HepG2 (cell line): Measurements from ENCODE around the gene C1orf159. TPM values are rescaled to one million over a fixed set of nuclear protein-coding genes. Genes with fewer than 3 reads are reported as not detected.

Source experiments
- ATAC-seq: fragments of 200-7000 bp; cut with Tn5 transposase; 3 replicates; pipeline ENCODE4 v1.9.1; 2020; ENCODE audit warnings: mild to moderate bottlenecking, moderate library complexity
- BruUV-seq: library from RNA; stranded (reverse); fragments of 400-500 nt; replicated peaks from 2 replicates; lab custom pipeline; 2021; lab: Mats Ljungman, UMichigan
- CTCF ChIA-PET: fragments of 300-600 bp; formaldehyde crosslinking; extraction: SDS; loops from one replicate; lab custom pipeline; 2021; ENCODE audit warnings: low total read pairs, inconsistent platforms, low intra/inter-chr PET ratio; lab: Yijun Ruan, JAX
- POLR2A ChIA-PET: fragments of 350-600 bp; sonication (Branson Sonifier 250); formaldehyde crosslinking; loops from one replicate; lab custom pipeline; 2020; ENCODE audit warnings: antibody characterized with exemption, inconsistent platforms; lab: Yijun Ruan, JAX
- DNase-seq: peaks from one replicate; pipeline ENCODE4 v3.0.0-alpha.2; 2015; ENCODE audit warnings: low spot score
- FAIRE-seq: peaks from 3 replicates; lab custom pipeline; 2011; peaks lifted over from hg19 to GRCh38; lab: Jason Lieb, UNC
- H2AFZ ChIP-seq: one replicate; pipeline ENCODE4 v1.6.1; 2011; ENCODE audit warnings: low read length, inconsistent platforms
- H3K27ac ChIP-seq: fragments of 300-600 bp; 3 replicates; pipeline ENCODE4 v1.8.0; 2011; ENCODE audit warnings: mixed run types, mild to moderate bottlenecking, mixed read lengths, low read length, inconsistent platforms; ENCODE audit not compliant: insufficient read depth; ENCODE audit errors: extremely low read length
- H3K27me3 ChIP-seq, 2 experiments: fragments of 200-600 bp in 1 of 2; 2 replicates in 1 of 2; 3 replicates in 1 of 2; pipeline versions ENCODE4 v1.6.0 to v1.8.0; 2011; ENCODE audit warnings: low read length in 2 of 2, mild to moderate bottlenecking in 2 of 2, moderate library complexity in 2 of 2, inconsistent platforms in 1 of 2; ENCODE audit not compliant: insufficient read depth in 2 of 2, control insufficient read depth in 1 of 2
- H3K36me3 ChIP-seq, 2 experiments: fragments of 200-600 bp in 1 of 2; replicated peaks in 1 of 2; 2 replicates in 1 of 2; 3 replicates in 1 of 2; pipeline versions ENCODE4 v1.5.1 to v1.8.0; 2011; ENCODE audit warnings: low read length in 2 of 2, inconsistent platforms in 1 of 2; ENCODE audit not compliant: insufficient read depth in 2 of 2, control insufficient read depth in 1 of 2
- H3K4me1 ChIP-seq: 2 replicates; pipeline ENCODE4 v1.5.1; 2012; ENCODE audit warnings: low read length, inconsistent platforms; ENCODE audit not compliant: insufficient read depth
- H3K4me2 ChIP-seq: 2 replicates; pipeline ENCODE4 v1.6.0; 2011; ENCODE audit warnings: low read depth, low read length, inconsistent platforms
- H3K4me3 ChIP-seq, 3 experiments: fragments of 200-600 bp in 1 of 3; sonication (generic), shearing (Covaris generic) in 1 of 3; replicated peaks in 1 of 3; 2 replicates each; pipeline ENCODE4 v1.5.1; 2011 to 2016; ENCODE audit warnings: low read length in 3 of 3, inconsistent platforms in 2 of 3, low read depth in 2 of 3, mild to moderate bottlenecking in 2 of 3, control low read depth in 1 of 3, mixed read lengths in 1 of 3; ENCODE audit not compliant: insufficient read depth in 1 of 3
- H3K79me2 ChIP-seq: one replicate; pipeline ENCODE4 v1.6.1; 2011; ENCODE audit warnings: low read length, inconsistent platforms; ENCODE audit not compliant: insufficient read depth
- H3K9ac ChIP-seq: 2 replicates; pipeline ENCODE4 v1.6.0; 2011; ENCODE audit warnings: mild to moderate bottlenecking, low read depth, low read length, inconsistent platforms; ENCODE audit not compliant: insufficient read depth
- H3K9me3 ChIP-seq: 2 replicates; pipeline ENCODE4 v1.5.1; 2012; ENCODE audit warnings: mild to moderate bottlenecking, low read length
- H4K20me1 ChIP-seq: 2 replicates; pipeline ENCODE4 v1.6.0; 2011; ENCODE audit warnings: inconsistent platforms, mild to moderate bottlenecking, low read length, moderate library complexity; ENCODE audit not compliant: insufficient read depth
- HMG20B ChIP-seq: conservative IDR thresholded peaks from 2 replicates; pipeline ENCODE4 v1.6.1; 2016; ENCODE audit warnings: missing genetic modification reagents, missing compliant biosample characterization
- HNRNPUL1 ChIP-seq: fragments of 200-400 bp; formaldehyde crosslinking; IDR thresholded peaks from 2 replicates; pipeline ENCODE4 v1.6.1; 2017; ENCODE audit warnings: low read depth, mild to moderate bottlenecking, low read length, moderate library complexity
- JDP2 ChIP-seq: sonication (generic); formaldehyde crosslinking; IDR thresholded peaks from 2 replicates; pipeline ENCODE4 v1.8.1; 2022; ENCODE audit warnings: missing genetic modification reagents, borderline replicate concordance
- NFATC3 ChIP-seq: sonication (generic); formaldehyde crosslinking; IDR thresholded peaks from 2 replicates; pipeline ENCODE4 v1.5.1; 2020; ENCODE audit warnings: mild to moderate bottlenecking, missing genetic modification reagents
- TARDBP ChIP-seq: sonication (generic); formaldehyde crosslinking; IDR thresholded peaks from 2 replicates; pipeline ENCODE4 v1.8.0; 2022; ENCODE audit warnings: mild to moderate bottlenecking, missing genetic modification reagents
- TP53 ChIP-seq: sonication (generic); formaldehyde crosslinking; conservative IDR thresholded peaks from 2 replicates; pipeline ENCODE4 v1.4.0; 2020; ENCODE audit warnings: missing genetic modification reagents
- ZFY ChIP-seq: sonication (generic); formaldehyde crosslinking; IDR thresholded peaks from 2 replicates; pipeline ENCODE4 v1.4.0; 2020; ENCODE audit warnings: missing genetic modification reagents
- ZMYM4 ChIP-seq: sonication (generic); formaldehyde crosslinking; IDR thresholded peaks from 2 replicates; pipeline ENCODE4 v1.8.1; 2023; ENCODE audit warnings: mild to moderate bottlenecking, missing genetic modification reagents
- ZNF354B ChIP-seq: sonication (generic); formaldehyde crosslinking; IDR thresholded peaks from 2 replicates; pipeline ENCODE4 v1.8.0; 2022; ENCODE audit warnings: mild to moderate bottlenecking, missing genetic modification reagents
- WGBS: methylation state at CpG from one replicate; pipeline ENCODE4 v1.1.6; 2017; ENCODE audit warnings: low lambda C conversion rate; 5-methylcytosine and 5-hydroxymethylcytosine counted together
- in situ Hi-C: cut with HindIII; loops from 2 replicates; pipeline ENCODE4 v1.10.0; 2017; ENCODE audit warnings: low pct_unique_long_range_greater_than_20kb; ENCODE audit not compliant: extremely low pct_ligation_motif_present
- intact Hi-C: fragments of 100-400 bp; cut with micrococcal nuclease; formaldehyde crosslinking; loops from one replicate; pipeline ENCODE4 v1.10.0; 2022; ENCODE audit not compliant: unreplicated experiment
- polyA plus RNA-seq, 8 experiments: library from polyadenylated mRNA; depleted of rRNA in 3 of 8; stranded (reverse) in 7 of 8; unstranded in 1 of 8; fragments of >200 nt; fragmentation: Illumina TruSeq in 4 of 8; extraction: Trizol in 4 of 8; gene quantifications; 2 replicates each; pipeline versions ENCODE4 v1.2.1 to v1.2.3, GENCODE V29; 2011 to 2016; ENCODE audit warnings: low read depth in 4 of 8, missing spikeins in 1 of 8, mixed read lengths in 1 of 8; ENCODE audit not compliant: insufficient read depth in 1 of 8
- total RNA-seq, 5 experiments: library from RNA; depleted of rRNA; stranded (reverse); fragments of >200 nt; fragmentation: Illumina TruSeq; extraction: Trizol; gene quantifications; 2 replicates each; pipeline ENCODE4 v1.2.3, GENCODE V29; 2016; ENCODE audit warnings: low read depth in 1 of 5
- TF ChIP-seq, protein P1 (sequence below): sonication (generic); formaldehyde crosslinking; IDR thresholded peaks from 2 replicates; pipeline ENCODE4 v1.4.0; 2020; ENCODE audit warnings: missing genetic modification reagents
- TF ChIP-seq, protein P2 (sequence below): sonication (generic); formaldehyde crosslinking; conservative IDR thresholded peaks from 2 replicates; pipeline ENCODE4 v1.8.1; 2023; ENCODE audit warnings: missing genetic modification reagents
- TF ChIP-seq, protein P3 (sequence below): sonication (generic); formaldehyde crosslinking; IDR thresholded peaks from 2 replicates; pipeline ENCODE4 v1.5.0; 2020; ENCODE audit warnings: mild to moderate bottlenecking, missing genetic modification reagents
- TF ChIP-seq, protein P4 (sequence below): sonication (generic); formaldehyde crosslinking; IDR thresholded peaks from 2 replicates; pipeline ENCODE4 v1.4.0; 2020; ENCODE audit warnings: low read depth, missing genetic modification reagents

C1orf159 gene
- total and polyA plus RNA-seq, 2 of the 13 experiments (the other 11 are each of a cell fraction or from before 2014, with no cell fraction given) = 3.8 to 6.7 TPM

DNA sequence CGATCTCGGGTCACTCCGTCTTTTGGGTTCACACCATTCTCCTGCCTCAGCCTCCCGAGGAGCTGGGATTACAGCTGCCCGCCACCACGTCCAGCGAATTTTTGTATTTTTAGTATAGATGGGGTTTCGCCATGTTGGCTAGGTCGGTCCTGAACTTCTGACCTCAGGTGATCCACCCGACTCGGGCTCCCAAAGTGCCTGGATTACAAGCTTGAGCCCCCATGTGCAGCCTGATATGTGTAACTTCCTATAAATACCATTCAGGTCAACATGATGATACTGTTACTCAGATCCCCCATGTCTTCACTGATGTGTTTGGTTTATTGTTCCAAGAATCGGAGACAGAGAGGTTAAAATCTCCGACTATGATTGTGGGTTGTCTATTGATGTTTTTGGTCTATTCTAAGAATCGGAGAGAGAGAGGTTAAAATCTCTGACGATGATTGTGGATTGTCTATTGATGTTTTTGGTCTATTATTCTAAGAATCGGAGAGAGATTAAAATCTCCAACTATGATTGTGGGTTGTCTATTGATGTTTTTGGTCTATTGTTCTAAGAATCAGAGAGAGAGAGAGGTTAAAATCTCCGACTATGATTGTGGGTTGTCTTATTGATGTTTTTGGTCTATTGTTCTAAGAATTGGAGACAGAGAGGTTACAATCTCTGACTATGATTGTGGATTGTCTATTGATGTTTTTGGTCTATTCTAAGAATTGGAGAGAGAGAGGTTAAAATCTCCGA, 17.0 kb downstream of the C1orf159 start:
- Histone ChIP-seq H2AFZ (no peak overlapping the region), H3K27ac (no peak overlapping the region), H4K20me1 (no peaks in the 10 kb centered on the region), H3K79me2 (no peaks in the 10 kb centered on the region), H3K27me3 (no peaks in the 10 kb centered on the region; a peak in 1 of 5 replicates), H3K4me3 (no peak overlapping the region), H3K9ac (no peak overlapping the region), H3K4me2 (no peak overlapping the region), H3K4me1 (peaks cover 10% of the 10 kb centered on the region), H3K9me3 (no peaks in the 10 kb centered on the region), H3K36me3 (no peaks in the 10 kb centered on the region)
- FAIRE-seq (no peak), ATAC-seq (no peak), DNase-seq (no peak)
- POLR2A ChIA-PET = no interaction called here
- no TSS peak for BruUV-seq
- 95% methylated on average over 18 of the region's 18 CpGs for WGBS
- in situ Hi-C loops (no loop called here), intact Hi-C loops (no loop called here)
- CTCF ChIA-PET = no interaction called here
- TF ChIP-seq HNRNPUL1 (no peak), HMG20B (no peak), ZNF354B (CRISPR knock-in tag) (no peak), TP53 (no peak), JDP2 (CRISPR knock-in tag) (no peak), NFATC3 (CRISPR knock-in tag) (no peak), TARDBP (CRISPR knock-in tag) (no peak), ZMYM4 (CRISPR knock-in tag) (no peak), ZFY (CRISPR knock-in tag) (no peak)
- TF ChIP-seq, protein P1, sequence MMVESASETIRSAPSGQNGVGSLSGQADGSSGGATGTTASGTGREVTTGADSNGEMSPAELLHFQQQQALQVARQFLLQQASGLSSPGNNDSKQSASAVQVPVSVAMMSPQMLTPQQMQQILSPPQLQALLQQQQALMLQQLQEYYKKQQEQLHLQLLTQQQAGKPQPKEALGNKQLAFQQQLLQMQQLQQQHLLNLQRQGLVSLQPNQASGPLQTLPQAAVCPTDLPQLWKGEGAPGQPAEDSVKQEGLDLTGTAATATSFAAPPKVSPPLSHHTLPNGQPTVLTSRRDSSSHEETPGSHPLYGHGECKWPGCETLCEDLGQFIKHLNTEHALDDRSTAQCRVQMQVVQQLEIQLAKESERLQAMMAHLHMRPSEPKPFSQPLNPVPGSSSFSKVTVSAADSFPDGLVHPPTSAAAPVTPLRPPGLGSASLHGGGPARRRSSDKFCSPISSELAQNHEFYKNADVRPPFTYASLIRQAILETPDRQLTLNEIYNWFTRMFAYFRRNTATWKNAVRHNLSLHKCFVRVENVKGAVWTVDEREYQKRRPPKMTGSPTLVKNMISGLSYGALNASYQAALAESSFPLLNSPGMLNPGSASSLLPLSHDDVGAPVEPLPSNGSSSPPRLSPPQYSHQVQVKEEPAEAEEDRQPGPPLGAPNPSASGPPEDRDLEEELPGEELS (CRISPR knock-in tag) = no peak
- TF ChIP-seq, protein P2, sequence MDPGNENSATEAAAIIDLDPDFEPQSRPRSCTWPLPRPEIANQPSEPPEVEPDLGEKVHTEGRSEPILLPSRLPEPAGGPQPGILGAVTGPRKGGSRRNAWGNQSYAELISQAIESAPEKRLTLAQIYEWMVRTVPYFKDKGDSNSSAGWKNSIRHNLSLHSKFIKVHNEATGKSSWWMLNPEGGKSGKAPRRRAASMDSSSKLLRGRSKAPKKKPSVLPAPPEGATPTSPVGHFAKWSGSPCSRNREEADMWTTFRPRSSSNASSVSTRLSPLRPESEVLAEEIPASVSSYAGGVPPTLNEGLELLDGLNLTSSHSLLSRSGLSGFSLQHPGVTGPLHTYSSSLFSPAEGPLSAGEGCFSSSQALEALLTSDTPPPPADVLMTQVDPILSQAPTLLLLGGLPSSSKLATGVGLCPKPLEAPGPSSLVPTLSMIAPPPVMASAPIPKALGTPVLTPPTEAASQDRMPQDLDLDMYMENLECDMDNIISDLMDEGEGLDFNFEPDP (CRISPR knock-in tag) = no peak
- TF ChIP-seq, protein P3, sequence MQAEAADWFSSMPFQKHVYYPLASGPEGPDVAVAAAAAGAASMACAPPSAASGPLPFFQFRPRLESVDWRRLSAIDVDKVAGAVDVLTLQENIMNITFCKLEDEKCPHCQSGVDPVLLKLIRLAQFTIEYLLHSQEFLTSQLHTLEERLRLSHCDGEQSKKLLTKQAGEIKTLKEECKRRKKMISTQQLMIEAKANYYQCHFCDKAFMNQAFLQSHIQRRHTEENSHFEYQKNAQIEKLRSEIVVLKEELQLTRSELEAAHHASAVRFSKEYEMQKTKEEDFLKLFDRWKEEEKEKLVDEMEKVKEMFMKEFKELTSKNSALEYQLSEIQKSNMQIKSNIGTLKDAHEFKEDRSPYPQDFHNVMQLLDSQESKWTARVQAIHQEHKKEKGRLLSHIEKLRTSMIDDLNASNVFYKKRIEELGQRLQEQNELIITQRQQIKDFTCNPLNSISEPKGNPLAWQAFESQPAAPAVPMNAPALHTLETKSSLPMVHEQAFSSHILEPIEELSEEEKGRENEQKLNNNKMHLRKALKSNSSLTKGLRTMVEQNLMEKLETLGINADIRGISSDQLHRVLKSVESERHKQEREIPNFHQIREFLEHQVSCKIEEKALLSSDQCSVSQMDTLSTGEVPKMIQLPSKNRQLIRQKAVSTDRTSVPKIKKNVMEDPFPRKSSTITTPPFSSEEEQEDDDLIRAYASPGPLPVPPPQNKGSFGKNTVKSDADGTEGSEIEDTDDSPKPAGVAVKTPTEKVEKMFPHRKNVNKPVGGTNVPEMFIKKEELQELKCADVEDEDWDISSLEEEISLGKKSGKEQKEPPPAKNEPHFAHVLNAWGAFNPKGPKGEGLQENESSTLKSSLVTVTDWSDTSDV (CRISPR knock-in tag) = no peak
- TF ChIP-seq, protein P4, sequence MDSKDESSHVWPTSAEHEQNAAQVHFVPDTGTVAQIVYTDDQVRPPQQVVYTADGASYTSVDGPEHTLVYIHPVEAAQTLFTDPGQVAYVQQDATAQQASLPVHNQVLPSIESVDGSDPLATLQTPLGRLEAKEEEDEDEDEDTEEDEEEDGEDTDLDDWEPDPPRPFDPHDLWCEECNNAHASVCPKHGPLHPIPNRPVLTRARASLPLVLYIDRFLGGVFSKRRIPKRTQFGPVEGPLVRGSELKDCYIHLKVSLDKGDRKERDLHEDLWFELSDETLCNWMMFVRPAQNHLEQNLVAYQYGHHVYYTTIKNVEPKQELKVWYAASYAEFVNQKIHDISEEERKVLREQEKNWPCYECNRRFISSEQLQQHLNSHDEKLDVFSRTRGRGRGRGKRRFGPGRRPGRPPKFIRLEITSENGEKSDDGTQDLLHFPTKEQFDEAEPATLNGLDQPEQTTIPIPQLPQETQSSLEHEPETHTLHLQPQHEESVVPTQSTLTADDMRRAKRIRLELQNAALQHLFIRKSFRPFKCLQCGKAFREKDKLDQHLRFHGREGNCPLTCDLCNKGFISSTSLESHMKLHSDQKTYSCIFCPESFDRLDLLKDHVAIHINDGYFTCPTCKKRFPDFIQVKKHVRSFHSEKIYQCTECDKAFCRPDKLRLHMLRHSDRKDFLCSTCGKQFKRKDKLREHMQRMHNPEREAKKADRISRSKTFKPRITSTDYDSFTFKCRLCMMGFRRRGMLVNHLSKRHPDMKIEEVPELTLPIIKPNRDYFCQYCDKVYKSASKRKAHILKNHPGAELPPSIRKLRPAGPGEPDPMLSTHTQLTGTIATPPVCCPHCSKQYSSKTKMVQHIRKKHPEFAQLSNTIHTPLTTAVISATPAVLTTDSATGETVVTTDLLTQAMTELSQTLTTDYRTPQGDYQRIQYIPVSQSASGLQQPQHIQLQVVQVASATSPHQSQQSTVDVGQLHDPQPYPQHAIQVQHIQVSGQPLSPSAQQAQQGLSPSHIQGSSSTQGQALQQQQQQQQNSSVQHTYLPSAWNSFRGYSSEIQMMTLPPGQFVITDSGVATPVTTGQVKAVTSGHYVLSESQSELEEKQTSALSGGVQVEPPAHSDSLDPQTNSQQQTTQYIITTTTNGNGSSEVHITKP (CRISPR knock-in tag) = no peak
